Keratinocyte (primary cell): Measurements from ENCODE around the gene NR2C1. TPM values are rescaled to one million over a fixed set of nuclear protein-coding genes. Genes with fewer than 3 reads are reported as not detected.

Source experiments
- DNase-seq: peaks from one replicate; pipeline ENCODE4 v3.0.0-alpha.2; 2011; ENCODE audit warnings: low read depth, missing footprints, low spot score
- FAIRE-seq: peaks from 2 replicates; lab custom pipeline; 2011; peaks lifted over from hg19 to GRCh38; lab: Jason Lieb, UNC
- H2AFZ ChIP-seq: 2 replicates; pipeline ENCODE4 v1.6.0; 2012; ENCODE audit warnings: low read length, control low read depth, inconsistent platforms; ENCODE audit not compliant: control insufficient read depth
- H3K27ac ChIP-seq: 2 replicates; pipeline ENCODE4 v1.5.1; 2011; ENCODE audit warnings: low read length; ENCODE audit not compliant: control insufficient read depth, insufficient read depth
- H3K27me3 ChIP-seq: 3 replicates; pipeline ENCODE4 v1.6.0; 2011; ENCODE audit warnings: low read length; ENCODE audit not compliant: control insufficient read depth, insufficient read depth; ENCODE audit errors: extremely low read depth
- H3K36me3 ChIP-seq, 2 experiments: 2 replicates in 1 of 2; 3 replicates in 1 of 2; pipeline ENCODE4 v1.5.1; 2011; ENCODE audit warnings: low read length in 2 of 2, mild to moderate bottlenecking in 1 of 2; ENCODE audit not compliant: control insufficient read depth in 2 of 2, insufficient read depth in 2 of 2; ENCODE audit errors: extremely low read depth in 1 of 2
- H3K4me1 ChIP-seq: 3 replicates; pipeline ENCODE4 v1.5.1; 2011; ENCODE audit warnings: low read length; ENCODE audit not compliant: control insufficient read depth, insufficient read depth; ENCODE audit errors: extremely low read depth
- H3K4me2 ChIP-seq: 3 replicates; pipeline ENCODE4 v1.6.0; 2011; ENCODE audit warnings: low read depth, low read length; ENCODE audit not compliant: control insufficient read depth, insufficient read depth; ENCODE audit errors: extremely low read depth
- H3K4me3 ChIP-seq, 3 experiments: fragments of 200-600 bp in 1 of 3; sonication (generic) in 1 of 3; 2 replicates in 2 of 3; 3 replicates in 1 of 3; pipeline ENCODE4 v1.5.1; 2011 to 2016; ENCODE audit warnings: low read length in 3 of 3, mild to moderate bottlenecking in 3 of 3, control low read depth in 2 of 3, inconsistent platforms in 1 of 3, low read depth in 1 of 3, mixed read lengths in 1 of 3, mixed run types in 1 of 3, moderate library complexity in 1 of 3; ENCODE audit not compliant: control insufficient read depth in 2 of 3, insufficient read depth in 2 of 3; ENCODE audit errors: extremely low read depth in 1 of 3
- H3K79me2 ChIP-seq: 2 replicates; pipeline ENCODE4 v1.6.0; 2012; ENCODE audit warnings: low read length; ENCODE audit not compliant: control insufficient read depth, insufficient read depth
- H3K9ac ChIP-seq: 3 replicates; pipeline ENCODE4 v1.6.0; 2011; ENCODE audit warnings: low read length; ENCODE audit not compliant: control insufficient read depth, insufficient read depth; ENCODE audit errors: extremely low read depth
- H3K9me1 ChIP-seq: 3 replicates; pipeline ENCODE4 v1.6.0; 2011; ENCODE audit warnings: low read length; ENCODE audit not compliant: control insufficient read depth, insufficient read depth; ENCODE audit errors: extremely low read depth
- H3K9me3 ChIP-seq: 2 replicates; pipeline ENCODE4 v1.5.1; 2012; ENCODE audit warnings: low read depth, low read length; ENCODE audit not compliant: control insufficient read depth
- H4K20me1 ChIP-seq: 3 replicates; pipeline ENCODE4 v1.6.0; 2011; ENCODE audit warnings: low read length; ENCODE audit not compliant: control insufficient read depth, insufficient read depth; ENCODE audit errors: extremely low read depth
- EZH2 ChIP-seq: IDR thresholded peaks from one replicate; pipeline ENCODE4 v1.6.1; 2012; ENCODE audit warnings: inconsistent platforms, mild to moderate bottlenecking, low read length, moderate library complexity
- dilution Hi-C: fragments of 300-500 bp; cut with MboI; formaldehyde crosslinking; loops from one replicate; pipeline ENCODE4 v1.7.0; 2020; ENCODE audit warnings: low sequenced_read_pairs; ENCODE audit not compliant: extremely low pct_ligation_motif_present
- polyA plus RNA-seq, 5 experiments: library from polyadenylated mRNA; depleted of rRNA in 3 of 5; stranded (reverse) in 3 of 5; stranded (forward) in 1 of 5; unstranded in 1 of 5; fragments of >200 nt; gene quantifications; 1 replicate in 1 of 5; 2 replicates in 3 of 5; 3 replicates in 1 of 5; pipeline versions ENCODE4 v1.2.1 to v1.2.3, GENCODE V29; 2011 to 2012; ENCODE audit warnings: missing spikeins in 2 of 5, low read depth in 1 of 5, low replicate concordance in 1 of 5
- TF ChIP-seq, protein P1 (sequence below), 3 experiments: IDR thresholded peaks in 1 of 3; conservative IDR thresholded peaks in 1 of 3; optimal IDR thresholded peaks in 1 of 3; 2 replicates in 2 of 3; 3 replicates in 1 of 3; pipeline versions ENCODE3 to v1.5.1; 2011; ENCODE audit warnings: low read length in 3 of 3, mild to moderate bottlenecking in 3 of 3, moderate library complexity in 2 of 3, control low read depth in 1 of 3, inconsistent platforms in 1 of 3; ENCODE audit not compliant: insufficient read depth in 2 of 3; ENCODE audit errors: extremely low read depth in 1 of 3

The NR2C1 gene
- polyA plus RNA-seq, 1 donor (not counting 4 experiments of a cell fraction or from before 2014, with no cell fraction given) = 32.0 TPM

DNA sequence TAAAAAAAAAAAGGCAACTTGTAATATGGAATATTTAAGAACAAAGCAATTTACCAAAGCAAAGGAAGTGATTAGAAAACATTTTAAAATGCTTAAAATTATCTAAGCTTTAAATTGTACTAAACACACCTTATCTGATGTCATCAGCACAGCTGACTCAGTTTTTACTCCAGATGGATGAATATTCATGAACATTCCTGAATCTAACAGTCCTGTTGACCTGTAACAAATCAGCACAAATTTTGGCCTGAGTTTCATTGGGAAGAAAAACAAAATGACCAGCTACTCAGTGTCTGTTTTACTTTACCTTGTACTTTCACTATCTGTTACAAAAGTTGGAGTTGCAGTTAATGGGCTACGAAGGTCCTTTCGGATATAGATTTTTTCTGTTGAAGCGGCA is 16.0 kb downstream of the NR2C1 start:
- dilution Hi-C loops = no loop called here
- no peak for FAIRE-seq
- peaks cover 9 to 21% of the 10 kb centered on the region in 2 experiments for H3K36me3 ChIP-seq

DNA sequence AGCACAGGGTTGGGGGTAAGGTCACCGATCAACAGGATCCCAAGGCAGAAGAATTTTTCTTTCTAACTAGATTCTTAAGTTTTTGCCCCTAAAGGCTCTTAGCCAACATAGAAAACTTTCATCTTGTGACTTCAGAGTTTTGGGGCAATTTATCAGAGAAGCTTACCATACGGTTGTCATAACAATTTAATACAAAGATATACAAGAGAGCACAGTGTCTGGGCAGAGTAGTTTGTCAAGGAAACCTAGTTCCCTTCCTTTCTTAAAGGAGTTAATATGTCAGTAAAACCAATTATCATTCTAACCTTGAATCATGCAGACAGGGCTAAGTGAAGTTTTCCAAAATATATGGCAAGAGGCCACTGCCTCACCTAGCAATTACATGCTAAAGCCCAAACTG is 18.4 kb downstream of the NR2C1 start:
- H3K4me3 ChIP-seq = no peak overlapping the region
- TF ChIP-seq, protein P1, sequence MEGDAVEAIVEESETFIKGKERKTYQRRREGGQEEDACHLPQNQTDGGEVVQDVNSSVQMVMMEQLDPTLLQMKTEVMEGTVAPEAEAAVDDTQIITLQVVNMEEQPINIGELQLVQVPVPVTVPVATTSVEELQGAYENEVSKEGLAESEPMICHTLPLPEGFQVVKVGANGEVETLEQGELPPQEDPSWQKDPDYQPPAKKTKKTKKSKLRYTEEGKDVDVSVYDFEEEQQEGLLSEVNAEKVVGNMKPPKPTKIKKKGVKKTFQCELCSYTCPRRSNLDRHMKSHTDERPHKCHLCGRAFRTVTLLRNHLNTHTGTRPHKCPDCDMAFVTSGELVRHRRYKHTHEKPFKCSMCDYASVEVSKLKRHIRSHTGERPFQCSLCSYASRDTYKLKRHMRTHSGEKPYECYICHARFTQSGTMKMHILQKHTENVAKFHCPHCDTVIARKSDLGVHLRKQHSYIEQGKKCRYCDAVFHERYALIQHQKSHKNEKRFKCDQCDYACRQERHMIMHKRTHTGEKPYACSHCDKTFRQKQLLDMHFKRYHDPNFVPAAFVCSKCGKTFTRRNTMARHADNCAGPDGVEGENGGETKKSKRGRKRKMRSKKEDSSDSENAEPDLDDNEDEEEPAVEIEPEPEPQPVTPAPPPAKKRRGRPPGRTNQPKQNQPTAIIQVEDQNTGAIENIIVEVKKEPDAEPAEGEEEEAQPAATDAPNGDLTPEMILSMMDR (optimal IDR thresholded peaks at IDR 0.05 in 1 of 3, IDR thresholded peaks at IDR 0.05 in 1 of 3, conservative IDR thresholded peaks at IDR 0.05 in 1 of 3; ENCODE audit: extremely low read depth in 1 of 3, insufficient read depth in 2 of 3, low read length in 3 of 3) = no peak
- TF ChIP-seq EZH2 = no peak
- H3K4me2 ChIP-seq = no peak overlapping the region
- DNase-seq (no peak), FAIRE-seq (no peak)
- no peak overlapping the region for H2AFZ ChIP-seq
- H3K4me1 ChIP-seq = no peaks in the 10 kb centered on the region
- H3K27ac ChIP-seq = no peak overlapping the region
- no peak overlapping the region for H3K9ac ChIP-seq
- H3K79me2 ChIP-seq = no peaks in the 10 kb centered on the region
- H4K20me1 ChIP-seq = no peaks in the 10 kb centered on the region
- H3K9me3 ChIP-seq = no peaks in the 10 kb centered on the region
- no peaks in the 10 kb centered on the region for H3K9me1 ChIP-seq
- dilution Hi-C loops = no loop called here
- peaks cover 3 to 14% of the 10 kb centered on the region in 2 experiments for H3K36me3 ChIP-seq
- H3K27me3 ChIP-seq = no peaks in the 10 kb centered on the region

More for the DNA sequence above, 16.0 kb downstream of the NR2C1 start:
- Histone ChIP-seq H3K4me2 (no peak overlapping the region), H3K4me3 (no peak overlapping the region), H3K4me1 (no peaks in the 10 kb centered on the region), H3K79me2 (no peaks in the 10 kb centered on the region), H2AFZ (no peak overlapping the region), H3K27me3 (no peaks in the 10 kb centered on the region), H3K9ac (no peak overlapping the region), H4K20me1 (no peaks in the 10 kb centered on the region), H3K9me1 (no peaks in the 10 kb centered on the region), H3K27ac (no peak overlapping the region), H3K9me3 (no peaks in the 10 kb centered on the region)
- no peak for DNase-seq
- TF ChIP-seq, protein P1 (optimal IDR thresholded peaks at IDR 0.05 in 1 of 3, IDR thresholded peaks at IDR 0.05 in 1 of 3, conservative IDR thresholded peaks at IDR 0.05 in 1 of 3; ENCODE audit: extremely low read depth in 1 of 3, insufficient read depth in 2 of 3, low read length in 3 of 3) = no peak
- no peak for TF ChIP-seq EZH2
